K562 (cell line): ENCODE measurements around the gene NMNAT1. TPM values are rescaled to one million over a fixed set of nuclear protein-coding genes. Genes with fewer than 3 reads are reported as not detected.

ENCODE experiments used
- ATAC-seq: fragments of 200-7000 bp; cut with Tn5 transposase; 3 replicates; pipeline ENCODE4 v1.9.1; 2020; ENCODE audit warnings: moderate library complexity
- BruUV-seq: library from RNA; stranded (reverse); fragments of 400-500 nt; replicated peaks from 2 replicates; lab custom pipeline; 2021; lab: Mats Ljungman, UMichigan
- CTCF ChIA-PET: fragments of 300-600 bp; formaldehyde crosslinking; extraction: SDS; loops from one replicate; lab custom pipeline; 2021; ENCODE audit warnings: low intra/inter-chr PET ratio; lab: Yijun Ruan, JAX
- POLR2A ChIA-PET: fragments of 300-600, 350-650 bp; sonication (Branson Sonifier 250); formaldehyde crosslinking; extraction: SDS; loops from one replicate; lab custom pipeline; 2021; ENCODE audit warnings: antibody characterized with exemption, inconsistent platforms; lab: Yijun Ruan, JAX
- DNase-seq, 4 experiments: peaks; one replicate each; pipeline versions ENCODE4 v3.0.0 to v3.0.0-alpha.2; 2011 to 2018; ENCODE audit warnings: low spot score in 3 of 4, mixed read lengths in 3 of 4; ENCODE audit errors: extremely low read depth in 1 of 4
- FAIRE-seq: peaks from 2 replicates; lab custom pipeline; 2011; peaks lifted over from hg19 to GRCh38; lab: Jason Lieb, UNC
- H2AFZ ChIP-seq: 2 replicates; pipeline ENCODE4 v1.6.0; 2011; ENCODE audit warnings: low read depth, low read length, control low read depth, inconsistent platforms
- H3K27ac ChIP-seq: fragments of 200-600 bp; 3 replicates; pipeline ENCODE4 v1.8.0; 2011; ENCODE audit warnings: low read depth, mild to moderate bottlenecking, control low read depth, inconsistent platforms, low read length, moderate library complexity, mixed read lengths; ENCODE audit errors: extremely low read depth
- H3K27me3 ChIP-seq, 2 experiments: fragments of 300-600 bp in 1 of 2; 2 replicates in 1 of 2; 3 replicates in 1 of 2; pipeline versions ENCODE4 v1.6.0 to v1.8.0; 2011; ENCODE audit warnings: inconsistent platforms in 2 of 2, low read length in 2 of 2, mild to moderate bottlenecking in 1 of 2, mixed read lengths in 1 of 2, moderate library complexity in 1 of 2; ENCODE audit not compliant: control insufficient read depth in 2 of 2, insufficient read depth in 2 of 2
- H3K36me3 ChIP-seq: fragments of 300-600 bp; 3 replicates; pipeline ENCODE4 v1.8.0; 2011; ENCODE audit warnings: mild to moderate bottlenecking, low read length, inconsistent platforms; ENCODE audit not compliant: control insufficient read depth, insufficient read depth
- H3K4me1 ChIP-seq, 2 experiments: fragments of 200-600 bp in 1 of 2; replicated peaks in 1 of 2; 2 replicates in 1 of 2; 3 replicates in 1 of 2; pipeline versions ENCODE4 v1.5.1 to v1.8.0; 2011; ENCODE audit warnings: inconsistent platforms in 2 of 2, low read length in 2 of 2, mild to moderate bottlenecking in 1 of 2, mixed read lengths in 1 of 2, moderate library complexity in 1 of 2; ENCODE audit not compliant: control insufficient read depth in 2 of 2, insufficient read depth in 2 of 2
- H3K4me2 ChIP-seq: 2 replicates; pipeline ENCODE4 v1.6.1; 2011; ENCODE audit warnings: low read length, control low read depth, inconsistent platforms, mixed read lengths; ENCODE audit not compliant: insufficient read depth
- H3K4me3 ChIP-seq: fragments of 200-600 bp; sonication (generic), shearing (Covaris generic); 2 replicates; pipeline ENCODE4 v1.5.1; 2016; ENCODE audit warnings: control low read depth, inconsistent platforms
- H3K79me2 ChIP-seq: fragments of 200-600 bp; 3 replicates; pipeline ENCODE4 v1.8.0; 2011; ENCODE audit warnings: low read length, inconsistent platforms; ENCODE audit not compliant: control insufficient read depth, insufficient read depth
- H3K9ac ChIP-seq, 2 experiments: 2 replicates each; pipeline versions ENCODE4 v1.6.0 to v1.6.1; 2011; ENCODE audit warnings: low read depth in 2 of 2, low read length in 2 of 2, control low read depth in 1 of 2, inconsistent platforms in 1 of 2, mild to moderate bottlenecking in 1 of 2, mixed read lengths in 1 of 2; ENCODE audit not compliant: insufficient read depth in 1 of 2
- H3K9me1 ChIP-seq: one replicate; pipeline ENCODE4 v1.6.0; 2011; ENCODE audit warnings: inconsistent platforms, mild to moderate bottlenecking, low read length, moderate library complexity; ENCODE audit not compliant: control insufficient read depth, insufficient read depth
- H3K9me3 ChIP-seq: replicated peaks from 2 replicates; pipeline ENCODE4 v1.5.1; 2011; ENCODE audit warnings: low read depth, low read length, inconsistent platforms; ENCODE audit not compliant: control insufficient read depth, insufficient read depth
- H4K20me1 ChIP-seq: replicated peaks from 2 replicates; pipeline ENCODE4 v1.6.1; 2011; ENCODE audit warnings: low read length, inconsistent platforms, mixed read lengths; ENCODE audit not compliant: control insufficient read depth, insufficient read depth
- BHLHE40 ChIP-seq: IDR thresholded peaks from 2 replicates; pipeline ENCODE4 v1.6.1; 2011; ENCODE audit warnings: low read length, improper control_type of control experiment
- C11orf30 ChIP-seq: fragments of 450-650 bp; IDR thresholded peaks from 2 replicates; pipeline ENCODE4 v1.6.1; 2016; ENCODE audit warnings: low read depth, mild to moderate bottlenecking
- DPF2 ChIP-seq: fragments of 450-650 bp; IDR thresholded peaks from 2 replicates; pipeline ENCODE4 v1.6.1; 2016
- GTF2F1 ChIP-seq: IDR thresholded peaks from 2 replicates; pipeline ENCODE4 v1.6.1; 2011; ENCODE audit warnings: low read depth, low read length, improper control_type of control experiment
- HMGN3 ChIP-seq: IDR thresholded peaks from 2 replicates; pipeline ENCODE4 v1.6.1; 2011; ENCODE audit warnings: borderline replicate concordance, low read depth, mild to moderate bottlenecking, mixed read lengths, low read length; ENCODE audit not compliant: insufficient read length; ENCODE audit errors: extremely low read depth
- NCOR1 ChIP-seq: fragments of 450-650 bp; IDR thresholded peaks from 2 replicates; pipeline ENCODE4 v1.6.1; 2016; ENCODE audit warnings: mild to moderate bottlenecking, moderate library complexity
- POLR2B ChIP-seq: fragments of 450-650 bp; IDR thresholded peaks from 2 replicates; pipeline ENCODE4 v1.6.1; 2018; ENCODE audit warnings: low read depth; ENCODE audit not compliant: partially characterized antibody
- WGBS: fragments of 100-300 bp; shearing (Covaris generic); methylation state at CpG from one replicate; pipeline ENCODE4 v1.1.6; 2016; ENCODE audit warnings: low coverage, mixed read lengths; ENCODE audit not compliant: insufficient coverage; ENCODE audit errors: missing lambda C conversion rate; 5-methylcytosine and 5-hydroxymethylcytosine counted together
- in situ Hi-C: fragments of 300-500 bp; cut with MboI; formaldehyde crosslinking; loops from 4 replicates; pipeline ENCODE4 v1.15.0; 2018; ENCODE audit warnings: inconsistent platforms, mixed read lengths
- intact Hi-C: fragments of 100-400 bp; cut with micrococcal nuclease; formaldehyde crosslinking; loops from 2 replicates; pipeline ENCODE4 v1.14.2; 2022
- polyA plus RNA-seq, 8 experiments: library from polyadenylated mRNA; depleted of rRNA in 4 of 8; stranded (reverse) in 5 of 8; unstranded in 3 of 8; fragments of >200 nt; fragmentation: Nextera tagmentation in 2 of 8; fragmentation: Illumina TruSeq in 1 of 8; extraction: Ambion mirVana in 2 of 8; extraction: Trizol in 1 of 8; gene quantifications; 2 replicates each; pipeline versions ENCODE4 v1.2.1 to v1.2.3, GENCODE V29; 2011 to 2014; ENCODE audit warnings: inconsistent platforms in 1 of 8, missing spikeins in 1 of 8
- total RNA-seq, 7 experiments: library from RNA; depleted of rRNA in 6 of 7; stranded (reverse); fragments of >200 nt in 6 of 7; fragmentation: Illumina TruSeq in 2 of 7; extraction: Trizol in 2 of 7; gene quantifications; 2 replicates each; pipeline versions ENCODE4 v1.2.1 to v1.2.3, GENCODE V29; 2011 to 2021; ENCODE audit warnings: low replicate concordance in 1 of 7
- TF ChIP-seq, protein P1 (sequence below): fragments of 250-450 bp; sonication (Bioruptor Pico); IDR thresholded peaks from 2 replicates; pipeline ENCODE4 v1.4.0; 2020
- TF ChIP-seq, protein P2 (sequence below), 2 experiments: fragments of 200-800 bp in 1 of 2; sonication (Bioruptor generic) in 1 of 2; sonication (generic) in 1 of 2; formaldehyde crosslinking in 1 of 2; IDR thresholded peaks in 1 of 2; conservative IDR thresholded peaks in 1 of 2; 2 replicates each; pipeline versions ENCODE4 v1.5.0 to v1.6.1; 2016 to 2020; ENCODE audit warnings: missing compliant biosample characterization in 1 of 2, missing genetic modification characterization in 1 of 2, missing genetic modification reagents in 1 of 2
- TF ChIP-seq, protein P3 (sequence below): sonication (generic); formaldehyde crosslinking; IDR thresholded peaks from 2 replicates; pipeline ENCODE4 v1.8.0; 2022; ENCODE audit warnings: missing genetic modification reagents, mild to moderate bottlenecking, moderate library complexity, borderline replicate concordance

Gene NMNAT1
- total and polyA plus RNA-seq, 9 of the 15 experiments (the other 6 are each of a cell fraction or from before 2014, with no cell fraction given): 5.1 to 14.6 (median 12.1) TPM

DNA sequence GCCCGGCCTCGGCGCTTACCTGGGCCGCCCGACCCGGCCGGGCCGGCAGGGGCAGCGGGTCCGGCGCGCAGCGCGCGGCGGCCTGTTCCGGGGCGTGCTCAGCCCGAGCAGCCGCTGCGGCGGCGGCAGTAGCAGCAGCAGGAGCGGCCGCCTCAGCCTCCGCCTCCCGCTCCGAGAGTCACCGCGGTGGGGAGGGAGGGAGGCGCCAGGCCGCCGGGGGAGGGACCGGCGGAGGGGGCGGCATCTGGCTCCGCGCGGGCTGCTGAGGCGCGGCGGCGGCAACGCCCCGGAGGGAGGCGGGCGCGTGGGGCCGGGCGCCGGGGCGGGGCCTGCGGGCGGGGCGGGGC, 33.2 kb upstream of the NMNAT1 start, which contains the start of gene CTNNBIP1 (continued):
- TF ChIP-seq HMGN3 (peak; percentile 20), BHLHE40 (0 out of 2 replicates have a peak, but pooled peaks have one; percentile 9)
- TF ChIP-seq, protein P1, sequence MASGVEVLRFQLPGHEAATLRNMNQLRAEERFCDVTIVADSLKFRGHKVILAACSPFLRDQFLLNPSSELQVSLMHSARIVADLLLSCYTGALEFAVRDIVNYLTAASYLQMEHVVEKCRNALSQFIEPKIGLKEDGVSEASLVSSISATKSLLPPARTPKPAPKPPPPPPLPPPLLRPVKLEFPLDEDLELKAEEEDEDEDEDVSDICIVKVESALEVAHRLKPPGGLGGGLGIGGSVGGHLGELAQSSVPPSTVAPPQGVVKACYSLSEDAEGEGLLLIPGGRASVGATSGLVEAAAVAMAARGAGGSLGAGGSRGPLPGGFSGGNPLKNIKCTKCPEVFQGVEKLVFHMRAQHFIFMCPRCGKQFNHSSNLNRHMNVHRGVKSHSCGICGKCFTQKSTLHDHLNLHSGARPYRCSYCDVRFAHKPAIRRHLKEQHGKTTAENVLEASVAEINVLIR (CRISPR knock-in tag): no peak
- TF ChIP-seq, all 486 proteins: peak for 24

DNA sequence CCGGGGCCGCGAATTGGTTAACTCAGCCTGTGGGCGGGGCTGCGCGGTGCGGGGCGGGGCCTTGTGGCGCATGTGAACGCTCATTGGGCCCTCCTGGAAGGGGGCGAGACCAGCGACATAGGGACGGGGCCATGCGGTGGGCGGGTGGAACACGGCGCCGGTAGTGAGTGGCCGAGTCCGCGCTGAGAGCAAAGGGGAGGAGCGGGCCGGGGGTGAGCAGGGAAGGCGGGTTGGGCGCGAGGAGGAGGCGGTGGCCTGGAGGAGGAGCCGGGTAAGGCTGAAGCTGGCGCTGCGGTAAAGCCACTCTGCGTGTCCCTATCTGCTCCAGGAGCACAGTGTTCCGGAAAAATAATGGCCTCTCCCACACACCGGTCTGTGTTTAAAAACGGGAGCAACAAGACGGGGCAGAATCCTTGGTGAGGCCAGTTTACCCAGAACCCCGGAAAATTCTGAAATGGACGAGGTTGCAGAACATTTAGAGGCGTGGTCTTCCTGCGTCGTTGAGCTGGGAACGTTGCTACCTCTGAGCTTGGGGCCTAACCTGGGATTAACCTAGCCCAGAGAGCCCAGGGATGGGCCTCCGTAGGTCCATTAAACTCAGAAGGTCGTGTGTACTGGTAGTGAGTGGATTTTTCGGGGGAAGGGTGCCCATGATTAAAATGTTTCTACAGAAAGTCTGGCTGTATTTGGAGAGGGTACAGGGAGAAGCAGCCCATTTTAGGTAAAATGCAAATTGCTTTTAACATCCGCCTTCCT, 32.7 kb upstream of the NMNAT1 start:
- Histone ChIP-seq H3K9me1 (no peaks in the 10 kb centered on the region), H3K4me1 (peaks cover 25 to 33% of the 10 kb centered on the region in 2 experiments), H4K20me1 (no peaks in the 10 kb centered on the region), H3K4me2 (peak overlapping the region; percentile 91), H3K9me3 (no peaks in the 10 kb centered on the region), H3K27me3 (no peaks in the 10 kb centered on the region), H2AFZ (peak overlapping the region; percentile 97), H3K9ac (peak overlapping the region; percentile 89 to 91), H3K27ac (peak overlapping the region; percentile 93), H3K36me3 (no peaks in the 10 kb centered on the region), H3K4me3 (peak overlapping the region; percentile 48), H3K79me2 (peaks cover 12% of the 10 kb centered on the region)
- WGBS: under 1% methylated on average over 36 of the region's 45 CpGs
- ATAC-seq: peak; percentile 97
- ChIA-PET POLR2A (interaction anchor here (0.6 to 1.7 kb wide), 14 partner anchors 9 to 341 kb away, joined by 3 to 18 read pairs (median 4); partner anchors contain the start of genes LZIC and NMNAT1), CTCF (interaction anchor here (1.6 kb wide), 1 partner anchor 32 kb away, joined by 4 read pairs; the partner anchor contains the start of genes LZIC and NMNAT1)
- intact Hi-C loops (loop anchor here (2.0 kb wide), 2 partner anchors 32 to 36 kb away; partner anchors contain the start of genes LZIC and NMNAT1), in situ Hi-C loops (no loop called here)
- DNase-seq: peak; percentile 98 to 100 (median 99)
- peak; percentile 93 for FAIRE-seq
- BruUV-seq: TSS peak; percentile 98
- TF ChIP-seq DPF2 (peak; percentile 59; the same call in 1 of the 2 replicates), GTF2F1 (peak; percentile 40; the same call in 1 of the 2 replicates), NCOR1 (no peak), POLR2B (peak; percentile 87), C11orf30 (no peak)
- TF ChIP-seq, protein P2, sequence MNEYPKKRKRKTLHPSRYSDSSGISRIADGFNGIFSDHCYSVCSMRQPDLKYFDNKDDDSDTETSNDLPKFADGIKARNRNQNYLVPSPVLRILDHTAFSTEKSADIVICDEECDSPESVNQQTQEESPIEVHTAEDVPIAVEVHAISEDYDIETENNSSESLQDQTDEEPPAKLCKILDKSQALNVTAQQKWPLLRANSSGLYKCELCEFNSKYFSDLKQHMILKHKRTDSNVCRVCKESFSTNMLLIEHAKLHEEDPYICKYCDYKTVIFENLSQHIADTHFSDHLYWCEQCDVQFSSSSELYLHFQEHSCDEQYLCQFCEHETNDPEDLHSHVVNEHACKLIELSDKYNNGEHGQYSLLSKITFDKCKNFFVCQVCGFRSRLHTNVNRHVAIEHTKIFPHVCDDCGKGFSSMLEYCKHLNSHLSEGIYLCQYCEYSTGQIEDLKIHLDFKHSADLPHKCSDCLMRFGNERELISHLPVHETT (CRISPR knock-in tag; conservative IDR thresholded peaks at IDR 0.05 in 1 of 2, IDR thresholded peaks at IDR 0.05 in 1 of 2): peak in 1 of 2 experiments; percentile 69; a peak in 1 of 4 replicates
- TF ChIP-seq, protein P3, sequence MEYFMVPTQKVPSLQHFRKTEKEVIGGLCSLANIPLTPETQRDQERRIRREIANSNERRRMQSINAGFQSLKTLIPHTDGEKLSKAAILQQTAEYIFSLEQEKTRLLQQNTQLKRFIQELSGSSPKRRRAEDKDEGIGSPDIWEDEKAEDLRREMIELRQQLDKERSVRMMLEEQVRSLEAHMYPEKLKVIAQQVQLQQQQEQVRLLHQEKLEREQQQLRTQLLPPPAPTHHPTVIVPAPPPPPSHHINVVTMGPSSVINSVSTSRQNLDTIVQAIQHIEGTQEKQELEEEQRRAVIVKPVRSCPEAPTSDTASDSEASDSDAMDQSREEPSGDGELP (CRISPR knock-in tag): peak; percentile 67; the same call in 1 of the 2 replicates
